HL-60 (cell line): ENCODE measurements around the gene STX4.

Experiments
- DNase-seq, 2 experiments: peaks; one replicate each; pipeline ENCODE4 v3.0.0-alpha.2; 2010 to 2020; ENCODE audit warnings: low read depth in 1 of 2, low spot score in 1 of 2
- H3K27ac ChIP-seq: fragments of 250-450 bp; sonication (Bioruptor Pico); replicated peaks from 2 replicates; pipeline ENCODE4 v1.5.1; 2020; ENCODE audit warnings: mild to moderate bottlenecking, moderate library complexity
- H3K27me3 ChIP-seq: fragments of 250-450 bp; sonication (Bioruptor Pico); 2 replicates; pipeline ENCODE4 v1.5.1; 2021; ENCODE audit warnings: mild to moderate bottlenecking, moderate library complexity; ENCODE audit not compliant: insufficient read depth, poor library complexity, severe bottlenecking
- H3K4me3 ChIP-seq: replicated peaks from 2 replicates; pipeline ENCODE4 v1.5.1; 2011; ENCODE audit warnings: mild to moderate bottlenecking, control low read depth, low read length; ENCODE audit not compliant: insufficient read depth
- CTCF ChIP-seq: IDR thresholded peaks from one replicate; pipeline ENCODE4 v1.5.1; 2011; ENCODE audit warnings: low read length, control low read depth, inconsistent platforms; ENCODE audit not compliant: insufficient read depth
- GABPA ChIP-seq: IDR thresholded peaks from 2 replicates; pipeline ENCODE4 v1.6.1; 2012; ENCODE audit warnings: low read depth
- POLR2AphosphoS5 ChIP-seq: IDR thresholded peaks from 2 replicates; pipeline ENCODE4 v1.6.1; 2012; ENCODE audit warnings: low read depth
- REST ChIP-seq: IDR thresholded peaks from 2 replicates; pipeline ENCODE4 v1.6.1; 2012; ENCODE audit warnings: low read depth; ENCODE audit not compliant: insufficient replicate concordance
- SPI1 ChIP-seq: IDR thresholded peaks from 2 replicates; pipeline ENCODE4 v1.6.1; 2012; ENCODE audit warnings: low read depth, mild to moderate bottlenecking, borderline replicate concordance

STX4 gene

DNA sequence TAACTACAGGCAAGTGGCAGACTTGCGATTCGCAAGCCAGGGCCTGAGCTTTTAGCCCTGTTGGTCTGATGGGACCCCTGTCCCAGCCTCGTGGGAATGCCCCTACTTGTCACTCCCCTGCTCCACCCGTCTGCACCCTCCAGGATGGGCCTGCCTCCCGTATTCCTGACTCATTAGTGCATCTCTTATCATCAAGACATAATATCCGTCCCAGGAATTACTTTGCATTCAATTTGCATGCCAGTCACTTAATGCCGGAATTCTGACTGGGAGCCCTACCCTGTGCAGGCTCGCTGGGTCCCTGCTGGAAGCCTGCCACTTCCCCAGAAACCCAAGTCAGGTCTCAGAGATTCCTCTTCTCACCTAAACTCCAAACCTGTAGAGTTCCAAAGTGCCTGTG is 52.1 kb downstream of the STX4 start:
- no peak for TF ChIP-seq REST
- TF ChIP-seq GABPA, result no peak
- no peak for TF ChIP-seq POLR2AphosphoS5
- TF ChIP-seq CTCF, result no peak
- TF ChIP-seq SPI1, result no peak
- no peaks in the 10 kb centered on the region for H3K27me3 ChIP-seq

DNA sequence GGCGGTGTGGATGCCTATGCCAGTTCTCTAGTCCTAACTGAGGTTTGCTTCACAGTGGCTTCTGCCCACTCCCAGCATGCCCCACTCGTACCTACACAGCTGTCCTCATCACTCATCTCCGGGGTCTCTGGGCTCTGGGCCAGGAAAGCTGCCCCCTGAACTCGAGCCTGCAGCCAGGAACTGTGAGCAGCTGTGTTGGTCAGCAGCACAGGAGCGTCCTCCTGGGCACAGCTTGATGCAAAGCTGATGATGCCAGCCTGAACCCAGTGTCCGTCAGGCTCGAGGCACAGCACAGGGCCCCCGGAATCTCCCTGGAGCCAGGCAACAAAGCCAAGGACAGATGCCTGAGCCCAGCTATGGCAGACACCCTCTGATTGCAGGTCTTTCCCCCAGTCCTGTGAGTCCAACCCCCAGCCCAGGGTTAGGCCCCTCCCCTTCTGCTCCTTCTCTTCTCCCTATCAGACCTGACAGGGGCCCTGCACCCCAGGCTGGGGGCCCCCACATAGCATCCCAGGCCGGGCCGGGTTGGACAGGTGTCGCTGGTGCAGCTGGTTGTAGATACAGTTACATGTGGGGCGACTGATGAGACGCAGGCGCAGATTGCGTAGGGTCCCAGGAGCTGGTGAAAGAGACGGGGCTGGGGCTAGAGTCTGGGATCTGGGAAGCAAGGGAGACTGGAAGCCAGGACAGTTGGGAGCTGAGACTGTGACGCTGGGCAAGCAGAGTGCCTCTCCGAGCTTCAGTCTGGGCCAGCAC is 52.7 kb downstream of the STX4 start:
- no peak overlapping the region for H3K27ac ChIP-seq
- TF ChIP-seq CTCF (no peak), GABPA (no peak), REST (no peak), POLR2AphosphoS5 (no peak), SPI1 (no peak)
- H3K27me3 ChIP-seq, result no peaks in the 10 kb centered on the region
- no peak for DNase-seq
- no peak overlapping the region for H3K4me3 ChIP-seq

More for the DNA sequence above, 52.1 kb downstream of the STX4 start:
- H3K27ac ChIP-seq, result no peak overlapping the region
- H3K4me3 ChIP-seq, result no peak overlapping the region
- DNase-seq, result no peak

- DNase-seq, result no peak
- no peak overlapping the region for H3K27ac ChIP-seq
- H3K4me3 ChIP-seq, result no peak overlapping the region
- TF ChIP-seq SPI1, result no peak
- no peak for TF ChIP-seq REST
- no peak for TF ChIP-seq POLR2AphosphoS5
- TF ChIP-seq CTCF, result no peak
- no peak for TF ChIP-seq GABPA
- no peaks in the 10 kb centered on the region for H3K27me3 ChIP-seq
Observed at GRCh38 chr16:31086629-31086906, 53.2 kb downstream of the STX4 start.
